K562 (cell line): ENCODE results near the gene TENT5A. TPM values are rescaled to one million over a fixed set of nuclear protein-coding genes. Genes with fewer than 3 reads are reported as not detected.

Experiments
- ATAC-seq: fragments of 200-7000 bp; cut with Tn5 transposase; 3 replicates; pipeline ENCODE4 v1.9.1; 2020; ENCODE audit warnings: moderate library complexity
- BruUV-seq: library from RNA; stranded (reverse); fragments of 400-500 nt; replicated peaks from 2 replicates; lab custom pipeline; 2021; lab: Mats Ljungman, UMichigan
- CTCF ChIA-PET: fragments of 300-600 bp; formaldehyde crosslinking; extraction: SDS; loops from one replicate; lab custom pipeline; 2021; ENCODE audit warnings: low intra/inter-chr PET ratio; lab: Yijun Ruan, JAX
- POLR2A ChIA-PET: fragments of 300-600, 350-650 bp; sonication (Branson Sonifier 250); formaldehyde crosslinking; extraction: SDS; loops from one replicate; lab custom pipeline; 2021; ENCODE audit warnings: antibody characterized with exemption, inconsistent platforms; lab: Yijun Ruan, JAX
- DNase-seq, 4 experiments: peaks; one replicate each; pipeline versions ENCODE4 v3.0.0 to v3.0.0-alpha.2; 2011 to 2018; ENCODE audit warnings: low spot score in 3 of 4, mixed read lengths in 3 of 4; ENCODE audit errors: extremely low read depth in 1 of 4
- FAIRE-seq: peaks from 2 replicates; lab custom pipeline; 2011; peaks lifted over from hg19 to GRCh38; lab: Jason Lieb, UNC
- H2AFZ ChIP-seq: 2 replicates; pipeline ENCODE4 v1.6.0; 2011; ENCODE audit warnings: low read depth, low read length, control low read depth, inconsistent platforms
- H3K27ac ChIP-seq: fragments of 200-600 bp; 3 replicates; pipeline ENCODE4 v1.8.0; 2011; ENCODE audit warnings: low read depth, mild to moderate bottlenecking, control low read depth, inconsistent platforms, low read length, moderate library complexity, mixed read lengths; ENCODE audit errors: extremely low read depth
- H3K27me3 ChIP-seq, 2 experiments: fragments of 300-600 bp in 1 of 2; 2 replicates in 1 of 2; 3 replicates in 1 of 2; pipeline versions ENCODE4 v1.6.0 to v1.8.0; 2011; ENCODE audit warnings: inconsistent platforms in 2 of 2, low read length in 2 of 2, mild to moderate bottlenecking in 1 of 2, mixed read lengths in 1 of 2, moderate library complexity in 1 of 2; ENCODE audit not compliant: control insufficient read depth in 2 of 2, insufficient read depth in 2 of 2
- H3K36me3 ChIP-seq: fragments of 300-600 bp; 3 replicates; pipeline ENCODE4 v1.8.0; 2011; ENCODE audit warnings: mild to moderate bottlenecking, low read length, inconsistent platforms; ENCODE audit not compliant: control insufficient read depth, insufficient read depth
- H3K4me1 ChIP-seq, 2 experiments: fragments of 200-600 bp in 1 of 2; replicated peaks in 1 of 2; 2 replicates in 1 of 2; 3 replicates in 1 of 2; pipeline versions ENCODE4 v1.5.1 to v1.8.0; 2011; ENCODE audit warnings: inconsistent platforms in 2 of 2, low read length in 2 of 2, mild to moderate bottlenecking in 1 of 2, mixed read lengths in 1 of 2, moderate library complexity in 1 of 2; ENCODE audit not compliant: control insufficient read depth in 2 of 2, insufficient read depth in 2 of 2
- H3K4me2 ChIP-seq: 2 replicates; pipeline ENCODE4 v1.6.1; 2011; ENCODE audit warnings: low read length, control low read depth, inconsistent platforms, mixed read lengths; ENCODE audit not compliant: insufficient read depth
- H3K4me3 ChIP-seq: fragments of 200-600 bp; sonication (generic), shearing (Covaris generic); 2 replicates; pipeline ENCODE4 v1.5.1; 2016; ENCODE audit warnings: control low read depth, inconsistent platforms
- H3K79me2 ChIP-seq: fragments of 200-600 bp; 3 replicates; pipeline ENCODE4 v1.8.0; 2011; ENCODE audit warnings: low read length, inconsistent platforms; ENCODE audit not compliant: control insufficient read depth, insufficient read depth
- H3K9ac ChIP-seq, 2 experiments: 2 replicates each; pipeline versions ENCODE4 v1.6.0 to v1.6.1; 2011; ENCODE audit warnings: low read depth in 2 of 2, low read length in 2 of 2, control low read depth in 1 of 2, inconsistent platforms in 1 of 2, mild to moderate bottlenecking in 1 of 2, mixed read lengths in 1 of 2; ENCODE audit not compliant: insufficient read depth in 1 of 2
- H3K9me1 ChIP-seq: one replicate; pipeline ENCODE4 v1.6.0; 2011; ENCODE audit warnings: inconsistent platforms, mild to moderate bottlenecking, low read length, moderate library complexity; ENCODE audit not compliant: control insufficient read depth, insufficient read depth
- H3K9me3 ChIP-seq: replicated peaks from 2 replicates; pipeline ENCODE4 v1.5.1; 2011; ENCODE audit warnings: low read depth, low read length, inconsistent platforms; ENCODE audit not compliant: control insufficient read depth, insufficient read depth
- H4K20me1 ChIP-seq: replicated peaks from 2 replicates; pipeline ENCODE4 v1.6.1; 2011; ENCODE audit warnings: low read length, inconsistent platforms, mixed read lengths; ENCODE audit not compliant: control insufficient read depth, insufficient read depth
- ELK1 ChIP-seq: sonication (generic); formaldehyde crosslinking; IDR thresholded peaks from 2 replicates; pipeline ENCODE4 v1.8.1; 2022; ENCODE audit warnings: missing genetic modification reagents
- KAT8 ChIP-seq: fragments of 450-650 bp; IDR thresholded peaks from 2 replicates; pipeline ENCODE4 v1.6.1; 2016; ENCODE audit warnings: low read depth, mild to moderate bottlenecking
- PATZ1 ChIP-seq: fragments of 250-450 bp; sonication (Bioruptor Pico); IDR thresholded peaks from 2 replicates; pipeline ENCODE4 v1.5.0; 2020; ENCODE audit warnings: mild to moderate bottlenecking, borderline replicate concordance
- POLR2AphosphoS2 ChIP-seq: IDR thresholded peaks from 2 replicates; pipeline ENCODE4 v1.6.1; 2012; ENCODE audit warnings: low read length, improper control_type of control experiment
- RREB1 ChIP-seq: fragments of 250-450 bp; sonication (Bioruptor Pico); IDR thresholded peaks from 2 replicates; pipeline ENCODE4 v1.4.0; 2020
- ZNF280B ChIP-seq: fragments of 250-450 bp; sonication (Bioruptor Pico); IDR thresholded peaks from 2 replicates; pipeline ENCODE4 v1.5.1; 2021; ENCODE audit warnings: mild to moderate bottlenecking
- WGBS: fragments of 100-300 bp; shearing (Covaris generic); methylation state at CpG from one replicate; pipeline ENCODE4 v1.1.6; 2016; ENCODE audit warnings: low coverage, mixed read lengths; ENCODE audit not compliant: insufficient coverage; ENCODE audit errors: missing lambda C conversion rate; 5-methylcytosine and 5-hydroxymethylcytosine counted together
- in situ Hi-C: fragments of 300-500 bp; cut with MboI; formaldehyde crosslinking; loops from 4 replicates; pipeline ENCODE4 v1.15.0; 2018; ENCODE audit warnings: inconsistent platforms, mixed read lengths
- intact Hi-C: fragments of 100-400 bp; cut with micrococcal nuclease; formaldehyde crosslinking; loops from 2 replicates; pipeline ENCODE4 v1.14.2; 2022
- polyA plus RNA-seq, 8 experiments: library from polyadenylated mRNA; depleted of rRNA in 4 of 8; stranded (reverse) in 5 of 8; unstranded in 3 of 8; fragments of >200 nt; fragmentation: Nextera tagmentation in 2 of 8; fragmentation: Illumina TruSeq in 1 of 8; extraction: Ambion mirVana in 2 of 8; extraction: Trizol in 1 of 8; gene quantifications; 2 replicates each; pipeline versions ENCODE4 v1.2.1 to v1.2.3, GENCODE V29; 2011 to 2014; ENCODE audit warnings: inconsistent platforms in 1 of 8, missing spikeins in 1 of 8
- total RNA-seq, 7 experiments: library from RNA; depleted of rRNA in 6 of 7; stranded (reverse); fragments of >200 nt in 6 of 7; fragmentation: Illumina TruSeq in 2 of 7; extraction: Trizol in 2 of 7; gene quantifications; 2 replicates each; pipeline versions ENCODE4 v1.2.1 to v1.2.3, GENCODE V29; 2011 to 2021; ENCODE audit warnings: low replicate concordance in 1 of 7

TENT5A gene
- total and polyA plus RNA-seq, 9 of the 15 experiments (the other 6 are each of a cell fraction or from before 2014, with no cell fraction given) = 0.77 to 2.3 (median 1.3) TPM

- no peak for TF ChIP-seq RREB1 (CRISPR knock-in tag)
- TF ChIP-seq, all 486 proteins: peak for 0
Observed at GRCh38 chr6:81744131-81744530, 8.3 kb downstream of the TENT5A start (continued).

GRCh38 chr6:81743649-81744048 is 8.8 kb downstream of the TENT5A start:
- no peak for DNase-seq
- Histone ChIP-seq H3K9me1 (no peaks in the 10 kb centered on the region), H4K20me1 (no peaks in the 10 kb centered on the region), H2AFZ (no peak overlapping the region), H3K9me3 (no peaks in the 10 kb centered on the region), H3K4me1 (no peaks in the 10 kb centered on the region), H3K27me3 (no peaks in the 10 kb centered on the region), H3K4me2 (no peak overlapping the region), H3K79me2 (no peaks in the 10 kb centered on the region), H3K9ac (no peak overlapping the region), H3K4me3 (no peak overlapping the region), H3K36me3 (no peaks in the 10 kb centered on the region), H3K27ac (no peak overlapping the region)
- no peak for TF ChIP-seq ZNF280B (CRISPR knock-in tag)
- no peak for TF ChIP-seq KAT8
- TF ChIP-seq PATZ1 = no peak
- TF ChIP-seq ELK1 = no peak
- TF ChIP-seq POLR2AphosphoS2 = no peak
- no TSS peak for BruUV-seq
- no peak for FAIRE-seq
- WGBS = 0% methylated on average over 1 of the region's 1 CpG
- no peak for ATAC-seq
- in situ Hi-C loops (no loop called here), intact Hi-C loops (no loop called here)
- CTCF ChIA-PET = no interaction called here
- POLR2A ChIA-PET = interaction anchor here (0.5 to 1.2 kb wide), 2 partner anchors 9 to 505 kb away, joined by 3 read pairs; partner anchors contain the start of gene TENT5A
